ENCODE results near the gene LMNTD1. TPM values are rescaled to one million over a fixed set of nuclear protein-coding genes. Genes with fewer than 3 reads are reported as not detected.

The LMNTD1 gene
- polyA plus RNA-seq, 1 of the 3 experiments (the other 2 are of a cell fraction), result 0.20 TPM

GRCh38 chr12:25469368-25469767 is 83.7 kb downstream of the LMNTD1 start:
- H3K4me2 ChIP-seq, result no peak overlapping the region
- H3K27ac ChIP-seq (ENCODE audit: low read depth in 2 of 2, low read length in 1 of 2), result no peak overlapping the region
- no peak overlapping the region for H3K9ac ChIP-seq
- no peak overlapping the region for H3K4me3 ChIP-seq (ENCODE audit: low read depth in 2 of 2, low read length in 1 of 2)
- ChIA-PET CTCF (interaction anchor here (1.7 kb wide), 1 partner anchor 34 kb away, joined by 4 read pairs; no protein-coding TSS in a partner anchor), POLR2A (no interaction called here)
- H3K9me2 ChIP-seq, result no peaks in the 10 kb centered on the region
- 88% methylated on average over 6 of the region's 6 CpGs for WGBS (ENCODE audit: low lambda C conversion rate)
- H4K20me1 ChIP-seq (ENCODE audit: insufficient read depth), result no peaks in the 10 kb centered on the region
- TF ChIP-seq MEF2A (IDR thresholded peaks at IDR 0.05; ENCODE audit: borderline replicate concordance, low read depth) (no peak), EP300 (IDR thresholded peaks at IDR 0.05; ENCODE audit: borderline replicate concordance in 1 of 2, low read depth in 1 of 2, low read length in 1 of 2) (no peak), YY1 (IDR thresholded peaks at IDR 0.05; ENCODE audit: low read depth) (no peak), PBX3 (IDR thresholded peaks at IDR 0.05) (no peak), RXRA (IDR thresholded peaks at IDR 0.05; ENCODE audit: borderline replicate concordance, low read depth) (no peak), TEAD4 (IDR thresholded peaks at IDR 0.05; ENCODE audit: borderline replicate concordance, insufficient read depth) (no peak)
- H3F3A ChIP-seq (replicated peaks; ENCODE audit: insufficient read depth), result no peaks in the 10 kb centered on the region
- no peaks in the 10 kb centered on the region for H3K79me2 ChIP-seq (ENCODE audit: insufficient read depth)
- H3K4me1 ChIP-seq (ENCODE audit: control insufficient read depth in 1 of 2, insufficient read depth in 2 of 2, low read depth in 1 of 2, low read length in 1 of 2), result no peaks in the 10 kb centered on the region
- no peak overlapping the region for H2AFZ ChIP-seq (ENCODE audit: low read depth)
- H3K36me3 ChIP-seq (replicated peaks in 1 of 2; ENCODE audit: control insufficient read depth in 1 of 2, insufficient read depth in 2 of 2, low read length in 1 of 2), result no peaks in the 10 kb centered on the region
- no peak for DNase-seq
- H3K9me3 ChIP-seq, result no peaks in the 10 kb centered on the region
- H3K27me3 ChIP-seq (ENCODE audit: insufficient read depth), result no peaks in the 10 kb centered on the region

GRCh38 chr12:25463521-25463920 is 89.6 kb downstream of the LMNTD1 start:
- POLR2A ChIA-PET, result no interaction called here
- H3K9me2 ChIP-seq, result no peaks in the 10 kb centered on the region
- no peaks in the 10 kb centered on the region for H3K9me3 ChIP-seq
- TF ChIP-seq YY1 (IDR thresholded peaks at IDR 0.05; ENCODE audit: low read depth) (no peak), TCF12 (IDR thresholded peaks at IDR 0.05) (no peak), GABPA (IDR thresholded peaks at IDR 0.05; ENCODE audit: low read depth) (no peak), NRF1 (IDR thresholded peaks at IDR 0.05; ENCODE audit: low read depth, low read length) (no peak), RCOR1 (IDR thresholded peaks at IDR 0.05; ENCODE audit: low read length) (no peak), ZBTB33 (IDR thresholded peaks at IDR 0.05; ENCODE audit: borderline replicate concordance, low read depth) (no peak), RAD21 (IDR thresholded peaks at IDR 0.05; ENCODE audit: low read length) (no peak), REST (IDR thresholded peaks at IDR 0.05; ENCODE audit: low read depth, low read length) (no peak), SIN3A (IDR thresholded peaks at IDR 0.05; ENCODE audit: borderline replicate concordance, low read depth, low read length) (no peak), IRF3 (IDR thresholded peaks at IDR 0.05; ENCODE audit: low read depth, low read length) (no peak), NFIC (IDR thresholded peaks at IDR 0.05; ENCODE audit: borderline replicate concordance) (no peak), FOSL2 (IDR thresholded peaks at IDR 0.05; ENCODE audit: borderline replicate concordance, low read depth) (no peak), MEF2A (IDR thresholded peaks at IDR 0.05; ENCODE audit: borderline replicate concordance, low read depth) (no peak), SMC3 (IDR thresholded peaks at IDR 0.05; ENCODE audit: low read depth, low read length) (no peak), ELF1 (IDR thresholded peaks at IDR 0.05) (no peak), GATA2 (CRISPR knock-in tag; IDR thresholded peaks at IDR 0.05) (no peak), JUND (IDR thresholded peaks at IDR 0.05) (no peak), EP300 (IDR thresholded peaks at IDR 0.05; ENCODE audit: borderline replicate concordance in 1 of 2, low read depth in 1 of 2, low read length in 1 of 2) (no peak), MAX (IDR thresholded peaks at IDR 0.05; ENCODE audit: low read depth) (no peak)
- H3K9ac ChIP-seq, result no peak overlapping the region
- 94% methylated on average over 8 of the region's 8 CpGs for WGBS (ENCODE audit: low lambda C conversion rate)
- no peak overlapping the region for H3K27ac ChIP-seq (ENCODE audit: low read depth in 2 of 2, low read length in 1 of 2)
- H3K27me3 ChIP-seq (ENCODE audit: insufficient read depth), result no peaks in the 10 kb centered on the region
- no peak overlapping the region for H3K4me3 ChIP-seq (ENCODE audit: low read depth in 2 of 2, low read length in 1 of 2)
- no peaks in the 10 kb centered on the region for H3K36me3 ChIP-seq (replicated peaks in 1 of 2; ENCODE audit: control insufficient read depth in 1 of 2, insufficient read depth in 2 of 2, low read length in 1 of 2)
- H3K4me2 ChIP-seq, result no peak overlapping the region
- H3F3A ChIP-seq (replicated peaks; ENCODE audit: insufficient read depth), result peaks cover 8% of the 10 kb centered on the region
- H3K79me2 ChIP-seq (ENCODE audit: insufficient read depth), result no peaks in the 10 kb centered on the region
- no peak for DNase-seq
- CTCF ChIA-PET, result no interaction called here
- no peak overlapping the region for H2AFZ ChIP-seq (ENCODE audit: low read depth)
- no peaks in the 10 kb centered on the region for H4K20me1 ChIP-seq (ENCODE audit: insufficient read depth)
- peaks cover under 1 to 5% of the 10 kb centered on the region in 2 experiments; a peak in 2 of 4 replicates for H3K4me1 ChIP-seq (ENCODE audit: control insufficient read depth in 1 of 2, insufficient read depth in 2 of 2, low read depth in 1 of 2, low read length in 1 of 2)
